Endodermal cell (in vitro differentiated cells): Measurements from ENCODE around the gene DLD. TPM values are rescaled to one million over a fixed set of nuclear protein-coding genes. Genes with fewer than 3 reads are reported as not detected.

Experiments used
- DNase-seq: peaks from one replicate; pipeline ENCODE4 v3.0.0-alpha.2; 2017
- H3K27ac ChIP-seq: 2 replicates; pipeline ENCODE4 v1.5.1; 2013; ENCODE audit warnings: mild to moderate bottlenecking, low read depth, low read length, moderate library complexity
- H3K27me3 ChIP-seq: 2 replicates; pipeline ENCODE4 v1.6.1; 2013; ENCODE audit warnings: mild to moderate bottlenecking, low read length, moderate library complexity; ENCODE audit not compliant: insufficient read depth, control insufficient read depth, poor library complexity, severe bottlenecking
- H3K36me3 ChIP-seq: 2 replicates; pipeline ENCODE4 v1.7.0; 2013; ENCODE audit warnings: mild to moderate bottlenecking, low read length, moderate library complexity; ENCODE audit not compliant: control insufficient read depth, insufficient read depth
- H3K4me1 ChIP-seq: one replicate; pipeline ENCODE4 v1.7.0; 2013; ENCODE audit warnings: low read length; ENCODE audit not compliant: control insufficient read depth, insufficient read depth
- H3K4me3 ChIP-seq: 2 replicates; pipeline ENCODE4 v1.5.1; 2013; ENCODE audit warnings: mild to moderate bottlenecking, low read length, moderate library complexity
- H3K9ac ChIP-seq: 2 replicates; pipeline ENCODE4 v1.6.1; 2013; ENCODE audit warnings: mild to moderate bottlenecking, low read length, moderate library complexity; ENCODE audit not compliant: poor library complexity, severe bottlenecking; ENCODE audit errors: extremely low read depth
- H3K9me3 ChIP-seq: 2 replicates; pipeline ENCODE4 v1.6.1; 2013; ENCODE audit warnings: mild to moderate bottlenecking, low read length, moderate library complexity; ENCODE audit not compliant: control insufficient read depth
- H3K27ac Mint-ChIP-seq: 2 replicates; pipeline ENCODE4 v1.8.0; 2020; ENCODE audit warnings: mixed read lengths
- H3K27me3 Mint-ChIP-seq: 2 replicates; pipeline ENCODE4 v1.8.0; 2021; ENCODE audit warnings: mild to moderate bottlenecking, mixed read lengths; ENCODE audit not compliant: insufficient read depth
- H3K36me3 Mint-ChIP-seq: 2 replicates; pipeline ENCODE4 v1.8.0; 2020; ENCODE audit warnings: low read depth, mixed read lengths
- H3K4me1 Mint-ChIP-seq: 2 replicates; pipeline ENCODE4 v1.8.0; 2020; ENCODE audit warnings: mixed read lengths
- H3K4me3 Mint-ChIP-seq: 2 replicates; pipeline ENCODE4 v1.8.0; 2020; ENCODE audit warnings: mild to moderate bottlenecking, moderate library complexity, mixed read lengths
- H3K9me3 Mint-ChIP-seq: 2 replicates; pipeline ENCODE4 v1.8.0; 2020; ENCODE audit warnings: mild to moderate bottlenecking, mixed read lengths
- CTCF ChIP-seq: fragments of 200-600 bp; sonication (generic); conservative IDR thresholded peaks from 2 replicates; pipeline ENCODE4 v1.5.0; 2021; ENCODE audit warnings: antibody characterized with exemption, mild to moderate bottlenecking
- WGBS, 2 experiments: methylation state at CpG; one replicate each; pipeline versions ENCODE4 v1.1.5 to v1.1.7; 2013; ENCODE audit warnings: missing lambda C conversion rate in 2 of 2, mixed read lengths in 1 of 2; ENCODE audit not compliant: insufficient coverage in 1 of 2, insufficient read length in 1 of 2; 5-methylcytosine and 5-hydroxymethylcytosine counted together
- total RNA-seq, 2 donors: library from RNA; stranded (reverse); fragmentation: NEBNext Ultra II Directional in 1 of 2; extraction: Animal tissue kit (Norgen Biotek cat#: 25700) in 1 of 2; gene quantifications; 2 replicates in 1 of 2; 3 replicates in 1 of 2; pipeline ENCODE4 v1.2.1, GENCODE V29; 2021

Gene DLD
- total RNA-seq, 2 donors from 2014 or later: 82.4 to 82.5 TPM

GRCh38 chr7:107943018-107943417, 52.0 kb downstream of the DLD start:
- Histone ChIP-seq H3K9me3 (no peaks in the 10 kb centered on the region), H3K27ac (no peak overlapping the region), H3K9ac (no peak overlapping the region), H3K36me3 (peaks cover 95% of the 10 kb centered on the region), H3K4me3 (no peak overlapping the region), H3K27me3 (no peaks in the 10 kb centered on the region), H3K4me1 (peaks cover 7% of the 10 kb centered on the region)
- no peak for DNase-seq
- H3K27ac Mint-ChIP-seq: no peak overlapping the region
- 85 to 96% methylated on average over 2 to 4 of the region's 4 CpGs for WGBS, 2 experiments
- H3K36me3 Mint-ChIP-seq: peaks cover 76% of the 10 kb centered on the region
- peaks cover 23% of the 10 kb centered on the region for H3K4me1 Mint-ChIP-seq
- no peak for TF ChIP-seq CTCF
- H3K4me3 Mint-ChIP-seq: no peak overlapping the region
- H3K27me3 Mint-ChIP-seq: no peaks in the 10 kb centered on the region
- no peaks in the 10 kb centered on the region for H3K9me3 Mint-ChIP-seq

- peaks cover 7% of the 10 kb centered on the region for H3K4me1 ChIP-seq
- H3K36me3 ChIP-seq: peaks cover 94% of the 10 kb centered on the region
- H3K27me3 ChIP-seq: no peaks in the 10 kb centered on the region
- H3K27me3 Mint-ChIP-seq: no peaks in the 10 kb centered on the region
- H3K4me1 Mint-ChIP-seq: peaks cover 34% of the 10 kb centered on the region
- no peak for DNase-seq
- H3K9ac ChIP-seq: no peak overlapping the region
- no peak overlapping the region for H3K4me3 ChIP-seq
- no peak overlapping the region for H3K4me3 Mint-ChIP-seq
- H3K9me3 ChIP-seq: no peaks in the 10 kb centered on the region
- H3K27ac ChIP-seq: no peak overlapping the region
- no peak for TF ChIP-seq CTCF
- no peak overlapping the region for H3K27ac Mint-ChIP-seq
- peaks cover 85% of the 10 kb centered on the region for H3K36me3 Mint-ChIP-seq
- WGBS, 2 experiments: 96 to 100% methylated on average over 3 of the region's 3 CpGs
- H3K9me3 Mint-ChIP-seq: no peaks in the 10 kb centered on the region
Observed at GRCh38 chr7:107944411-107945169, 53.6 kb downstream of the DLD start.

- Histone ChIP-seq H3K27me3 (no peaks in the 10 kb centered on the region), H3K36me3 (peaks cover 94% of the 10 kb centered on the region), H3K9me3 (no peaks in the 10 kb centered on the region), H3K9ac (no peak overlapping the region), H3K4me3 (no peak overlapping the region), H3K4me1 (peaks cover 7% of the 10 kb centered on the region), H3K27ac (no peak overlapping the region)
- WGBS, 2 experiments: 95 to 100% methylated on average over 1 to 2 of the region's 2 CpGs
- H3K4me3 Mint-ChIP-seq: no peak overlapping the region
- DNase-seq: no peak
- no peak for TF ChIP-seq CTCF
- no peaks in the 10 kb centered on the region for H3K9me3 Mint-ChIP-seq
- peaks cover 82% of the 10 kb centered on the region for H3K36me3 Mint-ChIP-seq
- H3K27ac Mint-ChIP-seq: peak overlapping the region; percentile 5
- no peaks in the 10 kb centered on the region for H3K27me3 Mint-ChIP-seq
- peaks cover 36% of the 10 kb centered on the region for H3K4me1 Mint-ChIP-seq
Observed at GRCh38 chr7:107945332-107945731, 54.3 kb downstream of the DLD start.
